ENCODE measurements around the gene RPS6KA5.
"Not testable (repeated sequence)": the region's sequence is repeated elsewhere in the genome, so short reads cannot be mapped to it uniquely, and the experiment has no call there.

RPS6KA5 gene

GRCh38 chr14:90956273-90956672 is 104.2 kb downstream of the RPS6KA5 start:
- no peak for DNase-seq

GRCh38 chr14:90953643-90954042 is 106.8 kb downstream of the RPS6KA5 start:
- not testable (repeated sequence) for H3K4me1 ChIP-seq (ENCODE audit: low read length); DNase-seq; H3K79me2 ChIP-seq (ENCODE audit: low read length); H3K27ac ChIP-seq (ENCODE audit: low read length); H3K9me2 ChIP-seq (replicated peaks; ENCODE audit: insufficient read depth, low read length); H3K27me3 ChIP-seq (replicated peaks; ENCODE audit: insufficient read depth, low read length); H3K4me3 ChIP-seq (ENCODE audit: low read length); H3K4me2 ChIP-seq (ENCODE audit: low read depth, low read length); H4K20me1 ChIP-seq (ENCODE audit: insufficient read depth, low read length); H3K9me3 ChIP-seq (replicated peaks; ENCODE audit: insufficient read depth, low read length); H2AFZ ChIP-seq (ENCODE audit: low read length); H3F3A ChIP-seq (ENCODE audit: insufficient read depth, low read length); H3K36me3 ChIP-seq (replicated peaks; ENCODE audit: insufficient read depth, low read length); H3K9ac ChIP-seq (ENCODE audit: low read length)

More at GRCh38 chr14:90956273-90956672, 104.2 kb downstream of the RPS6KA5 start:
- Histone ChIP-seq H3K9ac (ENCODE audit: low read length) (no peak overlapping the region), H2AFZ (ENCODE audit: low read length) (no peak overlapping the region), H4K20me1 (ENCODE audit: insufficient read depth, low read length) (no peaks in the 10 kb centered on the region), H3K9me2 (replicated peaks; ENCODE audit: insufficient read depth, low read length) (no peaks in the 10 kb centered on the region), H3K4me2 (ENCODE audit: low read depth, low read length) (no peak overlapping the region), H3K79me2 (ENCODE audit: low read length) (no peaks in the 10 kb centered on the region), H3K27me3 (replicated peaks; ENCODE audit: insufficient read depth, low read length) (no peaks in the 10 kb centered on the region), H3K27ac (ENCODE audit: low read length) (no peak overlapping the region), H3K4me1 (ENCODE audit: low read length) (no peaks in the 10 kb centered on the region), H3F3A (ENCODE audit: insufficient read depth, low read length) (no peaks in the 10 kb centered on the region), H3K9me3 (replicated peaks; ENCODE audit: insufficient read depth, low read length) (no peaks in the 10 kb centered on the region), H3K4me3 (ENCODE audit: low read length) (no peak overlapping the region), H3K36me3 (replicated peaks; ENCODE audit: insufficient read depth, low read length) (no peaks in the 10 kb centered on the region)
- TF ChIP-seq CTCF (IDR thresholded peaks at IDR 0.05; ENCODE audit: low read length) (no peak), EZH2phosphoT487 (IDR thresholded peaks at IDR 0.05; ENCODE audit: low read length) (no peak), EZH2 (optimal IDR thresholded peaks at IDR 0.05; ENCODE audit: low read depth, low read length) (no peak)

- TF ChIP-seq EZH2 (optimal IDR thresholded peaks at IDR 0.05; ENCODE audit: low read depth, low read length): no peak
- no peak for TF ChIP-seq CTCF (IDR thresholded peaks at IDR 0.05; ENCODE audit: low read length)
- no peak for TF ChIP-seq EZH2phosphoT487 (IDR thresholded peaks at IDR 0.05; ENCODE audit: low read length)
Measured at GRCh38 chr14:90943367-90943766, 117.1 kb downstream of the RPS6KA5 start.

GRCh38 chr14:90942511-90942910 is 117.9 kb downstream of the RPS6KA5 start:
- H3F3A ChIP-seq (ENCODE audit: insufficient read depth, low read length): no peaks in the 10 kb centered on the region
- no peak overlapping the region for H3K27ac ChIP-seq (ENCODE audit: low read length)
- H3K4me2 ChIP-seq (ENCODE audit: low read depth, low read length): no peak overlapping the region
- no peaks in the 10 kb centered on the region for H3K79me2 ChIP-seq (ENCODE audit: low read length)
- no peaks in the 10 kb centered on the region for H4K20me1 ChIP-seq (ENCODE audit: insufficient read depth, low read length)
- DNase-seq: no peak
- H3K27me3 ChIP-seq (replicated peaks; ENCODE audit: insufficient read depth, low read length): no peaks in the 10 kb centered on the region
- H3K4me1 ChIP-seq (ENCODE audit: low read length): no peaks in the 10 kb centered on the region
- TF ChIP-seq CTCF (IDR thresholded peaks at IDR 0.05; ENCODE audit: low read length) (no peak), EZH2phosphoT487 (IDR thresholded peaks at IDR 0.05; ENCODE audit: low read length) (no peak), EZH2 (optimal IDR thresholded peaks at IDR 0.05; ENCODE audit: low read depth, low read length) (no peak)
- H3K9me3 ChIP-seq (replicated peaks; ENCODE audit: insufficient read depth, low read length): no peaks in the 10 kb centered on the region
- no peak overlapping the region for H3K4me3 ChIP-seq (ENCODE audit: low read length)
- H3K9me2 ChIP-seq (replicated peaks; ENCODE audit: insufficient read depth, low read length): no peaks in the 10 kb centered on the region
- no peak overlapping the region for H3K9ac ChIP-seq (ENCODE audit: low read length)
- no peaks in the 10 kb centered on the region for H3K36me3 ChIP-seq (replicated peaks; ENCODE audit: insufficient read depth, low read length)
- no peak overlapping the region for H2AFZ ChIP-seq (ENCODE audit: low read length)

More at GRCh38 chr14:90943367-90943766, 117.1 kb downstream of the RPS6KA5 start:
- Histone ChIP-seq H3K27me3 (replicated peaks; ENCODE audit: insufficient read depth, low read length) (no peaks in the 10 kb centered on the region), H3K27ac (ENCODE audit: low read length) (no peak overlapping the region), H3K4me3 (ENCODE audit: low read length) (no peak overlapping the region), H3K36me3 (replicated peaks; ENCODE audit: insufficient read depth, low read length) (no peaks in the 10 kb centered on the region), H3K9me3 (replicated peaks; ENCODE audit: insufficient read depth, low read length) (no peaks in the 10 kb centered on the region), H3K9me2 (replicated peaks; ENCODE audit: insufficient read depth, low read length) (no peaks in the 10 kb centered on the region), H3K9ac (ENCODE audit: low read length) (no peak overlapping the region), H4K20me1 (ENCODE audit: insufficient read depth, low read length) (no peaks in the 10 kb centered on the region), H3F3A (ENCODE audit: insufficient read depth, low read length) (no peaks in the 10 kb centered on the region), H2AFZ (ENCODE audit: low read length) (no peak overlapping the region), H3K79me2 (ENCODE audit: low read length) (no peaks in the 10 kb centered on the region), H3K4me2 (ENCODE audit: low read depth, low read length) (no peak overlapping the region), H3K4me1 (ENCODE audit: low read length) (no peaks in the 10 kb centered on the region)
- DNase-seq: no peak
